CD14-positive monocyte (primary cell): Measurements from ENCODE around the gene TTLL12. TPM values are rescaled to one million over a fixed set of nuclear protein-coding genes. Genes with fewer than 3 reads are reported as not detected.

ENCODE experiments used
- DNase-seq, 3 donors: peaks; one replicate each; pipeline ENCODE4 v3.0.0-alpha.2; 2011 to 2022
- H2AFZ ChIP-seq: 2 replicates; pipeline ENCODE4 v1.6.0; 2012; ENCODE audit warnings: mild to moderate bottlenecking, low read depth, low read length, inconsistent platforms; ENCODE audit not compliant: insufficient read depth, poor library complexity, severe bottlenecking
- H3K27ac ChIP-seq, 2 donors: 1 replicate in 1 of 2; 2 replicates in 1 of 2; pipeline ENCODE4 v1.5.1; 2012 to 2013; ENCODE audit warnings: low read length in 2 of 2, control low read depth in 1 of 2, inconsistent platforms in 1 of 2, low read depth in 1 of 2, mild to moderate bottlenecking in 1 of 2
- H3K27me3 ChIP-seq, 2 donors: one replicate each; pipeline versions ENCODE4 v1.6.0 to v1.6.1; 2011 to 2013; ENCODE audit warnings: low read length in 2 of 2; ENCODE audit not compliant: control insufficient read depth in 2 of 2, insufficient read depth in 2 of 2
- H3K36me3 ChIP-seq, 2 donors: replicated peaks in 1 of 2; 1 replicate in 1 of 2; 2 replicates in 1 of 2; pipeline versions ENCODE4 v1.5.1 to v1.6.1; 2012 to 2013; ENCODE audit warnings: low read length in 2 of 2, control low read depth in 1 of 2, inconsistent platforms in 1 of 2, mild to moderate bottlenecking in 1 of 2; ENCODE audit not compliant: insufficient read depth in 2 of 2, control insufficient read depth in 1 of 2
- H3K4me1 ChIP-seq, 2 donors: 1 replicate in 1 of 2; 2 replicates in 1 of 2; pipeline versions ENCODE4 v1.5.1 to v1.6.1; 2012 to 2013; ENCODE audit warnings: low read length in 2 of 2, control low read depth in 1 of 2, inconsistent platforms in 1 of 2, mild to moderate bottlenecking in 1 of 2, moderate library complexity in 1 of 2; ENCODE audit not compliant: insufficient read depth in 2 of 2, control insufficient read depth in 1 of 2
- H3K4me2 ChIP-seq: replicated peaks from 2 replicates; pipeline ENCODE3; 2012; ENCODE audit warnings: low read length, moderate library complexity, mild to moderate bottlenecking; ENCODE audit not compliant: poor library complexity, severe bottlenecking; ENCODE audit errors: extremely low read depth
- H3K4me3 ChIP-seq, 3 experiments: fragments of 200-600 bp in 1 of 3; sonication (generic) in 1 of 3; replicated peaks in 1 of 3; 1 replicate in 2 of 3; 2 replicates in 1 of 3; pipeline ENCODE4 v1.5.1; 2011 to 2013; ENCODE audit warnings: low read length in 3 of 3, mild to moderate bottlenecking in 3 of 3, control low read depth in 2 of 3, low read depth in 2 of 3, inconsistent platforms in 1 of 3, moderate library complexity in 1 of 3
- H3K79me2 ChIP-seq: 2 replicates; pipeline ENCODE4 v1.6.0; 2012; ENCODE audit warnings: mild to moderate bottlenecking, control low read depth, inconsistent platforms, low read length, moderate library complexity; ENCODE audit not compliant: insufficient read depth
- H3K9ac ChIP-seq: 2 replicates; pipeline ENCODE4 v1.6.0; 2017; ENCODE audit warnings: low read length, mild to moderate bottlenecking; ENCODE audit not compliant: insufficient read depth, poor library complexity, severe bottlenecking
- H3K9me3 ChIP-seq, 2 donors: replicated peaks in 1 of 2; 1 replicate in 1 of 2; 2 replicates in 1 of 2; pipeline versions ENCODE4 v1.5.1 to v1.6.1; 2012 to 2013; ENCODE audit warnings: low read length in 2 of 2, control low read depth in 1 of 2; ENCODE audit not compliant: control insufficient read depth in 1 of 2, insufficient read depth in 1 of 2
- H4K20me1 ChIP-seq: 2 replicates; pipeline ENCODE4 v1.6.0; 2012; ENCODE audit warnings: mild to moderate bottlenecking, low read length, control low read depth, moderate library complexity; ENCODE audit not compliant: insufficient read depth
- H3K27ac Mint-ChIP-seq, 7 donors: one replicate each; pipeline ENCODE4 v1.8.0; 2020; ENCODE audit warnings: mild to moderate bottlenecking in 7 of 7, mixed read lengths in 7 of 7, moderate library complexity in 6 of 7, inconsistent platforms in 2 of 7
- H3K27me3 Mint-ChIP-seq, 3 donors: one replicate each; pipeline ENCODE4 v1.8.0; 2021 to 2022; ENCODE audit warnings: low read depth in 3 of 3, mild to moderate bottlenecking in 3 of 3, mixed read lengths in 3 of 3, moderate library complexity in 3 of 3, inconsistent platforms in 1 of 3
- H3K36me3 Mint-ChIP-seq, 2 donors: one replicate each; pipeline ENCODE4 v1.8.0; 2020; ENCODE audit warnings: mixed read lengths in 2 of 2, inconsistent platforms in 1 of 2, mild to moderate bottlenecking in 1 of 2
- H3K4me1 Mint-ChIP-seq: one replicate; pipeline ENCODE4 v1.8.0; 2020; ENCODE audit warnings: mild to moderate bottlenecking, mixed read lengths
- H3K4me3 Mint-ChIP-seq, 2 donors: one replicate each; pipeline ENCODE4 v1.8.0; 2020; ENCODE audit warnings: mild to moderate bottlenecking in 2 of 2, mixed read lengths in 2 of 2, moderate library complexity in 1 of 2
- H3K9me3 Mint-ChIP-seq, 7 donors: one replicate each; pipeline ENCODE4 v1.8.0; 2020 to 2022; ENCODE audit warnings: mixed read lengths in 7 of 7, mild to moderate bottlenecking in 6 of 7, moderate library complexity in 6 of 7, inconsistent platforms in 2 of 7
- WGBS: methylation state at CpG from one replicate; pipeline ENCODE4 v1.1.5; 2013; ENCODE audit warnings: missing lambda C conversion rate; ENCODE audit not compliant: insufficient coverage; 5-methylcytosine and 5-hydroxymethylcytosine counted together
- intact Hi-C, 2 donors: fragments of 100-400 bp; cut with micrococcal nuclease; formaldehyde crosslinking; loops; one replicate each; pipeline versions ENCODE4 v1.15.0 to v1.15.1; 2023
- polyA plus RNA-seq, 3 donors: library from polyadenylated mRNA; depleted of rRNA in 1 of 3; unstranded in 2 of 3; stranded (reverse) in 1 of 3; fragments of 300-500 nt in 2 of 3; fragments of >200 nt in 1 of 3; fragmentation: Illumina TruSeq in 2 of 3; gene quantifications; 1 replicate in 2 of 3; 2 replicates in 1 of 3; pipeline ENCODE4 v1.2.3, GENCODE V29; 2012 to 2021
- TF ChIP-seq, protein P1 (sequence below): fragments of 200-600 bp; IDR thresholded peaks from one replicate; pipeline ENCODE4 v1.8.0; 2022; ENCODE audit warnings: antibody characterized with exemption, mild to moderate bottlenecking

TTLL12 gene
- polyA plus RNA-seq, 3 donors, result 9.5 to 16.6 (median 16.5) TPM

DNA sequence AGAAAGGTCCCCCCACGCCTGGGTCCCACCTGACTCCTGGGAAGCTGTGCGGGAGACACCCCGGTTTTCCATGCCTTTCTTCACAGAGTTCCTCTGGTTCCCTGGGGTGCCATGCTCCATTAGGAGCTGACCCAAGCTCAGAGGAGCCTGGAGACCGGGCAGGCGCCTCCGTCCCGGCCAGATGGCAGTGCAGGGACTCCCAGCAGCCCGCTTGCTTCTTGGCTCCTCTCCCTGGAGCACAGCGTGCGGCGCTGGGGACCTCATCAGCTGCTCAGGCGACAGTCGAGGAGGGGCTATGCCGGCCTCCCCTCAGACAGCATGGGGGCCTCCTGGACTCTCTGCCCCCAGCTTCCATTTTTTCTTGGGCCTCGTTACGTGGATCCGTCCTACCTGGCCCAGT is 13.1 kb upstream of the TTLL12 start:
- Mint-ChIP-seq H3K4me3 (no peak overlapping the region), H3K36me3 (no peaks in the 10 kb centered on the region), H3K27me3 (peaks cover 0 to 11% (median 7%) of the 10 kb centered on the region in 3 donors), H3K27ac (no peak overlapping the region), H3K4me1 (no peaks in the 10 kb centered on the region), H3K9me3 (peaks cover 0 to 4% (median 0%) of the 10 kb centered on the region in 7 donors)
- no peak for DNase-seq
- TF ChIP-seq, protein P1, sequence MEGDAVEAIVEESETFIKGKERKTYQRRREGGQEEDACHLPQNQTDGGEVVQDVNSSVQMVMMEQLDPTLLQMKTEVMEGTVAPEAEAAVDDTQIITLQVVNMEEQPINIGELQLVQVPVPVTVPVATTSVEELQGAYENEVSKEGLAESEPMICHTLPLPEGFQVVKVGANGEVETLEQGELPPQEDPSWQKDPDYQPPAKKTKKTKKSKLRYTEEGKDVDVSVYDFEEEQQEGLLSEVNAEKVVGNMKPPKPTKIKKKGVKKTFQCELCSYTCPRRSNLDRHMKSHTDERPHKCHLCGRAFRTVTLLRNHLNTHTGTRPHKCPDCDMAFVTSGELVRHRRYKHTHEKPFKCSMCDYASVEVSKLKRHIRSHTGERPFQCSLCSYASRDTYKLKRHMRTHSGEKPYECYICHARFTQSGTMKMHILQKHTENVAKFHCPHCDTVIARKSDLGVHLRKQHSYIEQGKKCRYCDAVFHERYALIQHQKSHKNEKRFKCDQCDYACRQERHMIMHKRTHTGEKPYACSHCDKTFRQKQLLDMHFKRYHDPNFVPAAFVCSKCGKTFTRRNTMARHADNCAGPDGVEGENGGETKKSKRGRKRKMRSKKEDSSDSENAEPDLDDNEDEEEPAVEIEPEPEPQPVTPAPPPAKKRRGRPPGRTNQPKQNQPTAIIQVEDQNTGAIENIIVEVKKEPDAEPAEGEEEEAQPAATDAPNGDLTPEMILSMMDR, result no peak
- no peak overlapping the region for H3K4me3 ChIP-seq
- no peak overlapping the region for H3K9ac ChIP-seq
- H3K36me3 ChIP-seq, result no peaks in the 10 kb centered on the region
- no peaks in the 10 kb centered on the region for H3K9me3 ChIP-seq
- no peaks in the 10 kb centered on the region for H3K27me3 ChIP-seq
- 91% methylated on average over 17 of the region's 17 CpGs for WGBS
- H2AFZ ChIP-seq, result no peak overlapping the region
- no peaks in the 10 kb centered on the region for H3K4me1 ChIP-seq
- H3K79me2 ChIP-seq, result no peaks in the 10 kb centered on the region
- H4K20me1 ChIP-seq, result no peaks in the 10 kb centered on the region
- H3K4me2 ChIP-seq, result no peak overlapping the region
- intact Hi-C loops, result no loop called here
- H3K27ac ChIP-seq, result no peak overlapping the region

GRCh38 chr22:43199541-43199940 is 12.6 kb upstream of the TTLL12 start:
- H3K27ac Mint-ChIP-seq, result no peak overlapping the region
- Histone ChIP-seq H4K20me1 (no peaks in the 10 kb centered on the region), H3K4me2 (no peak overlapping the region), H2AFZ (no peak overlapping the region), H3K9me3 (no peaks in the 10 kb centered on the region), H3K4me1 (no peaks in the 10 kb centered on the region), H3K27ac (no peak overlapping the region), H3K4me3 (no peak overlapping the region), H3K9ac (no peak overlapping the region), H3K36me3 (no peaks in the 10 kb centered on the region), H3K79me2 (no peaks in the 10 kb centered on the region), H3K27me3 (no peaks in the 10 kb centered on the region)
- peaks cover 0 to 11% (median 7%) of the 10 kb centered on the region in 3 donors for H3K27me3 Mint-ChIP-seq
- no peaks in the 10 kb centered on the region for H3K36me3 Mint-ChIP-seq
- peaks cover 0 to 4% (median 0%) of the 10 kb centered on the region in 7 donors for H3K9me3 Mint-ChIP-seq
- H3K4me3 Mint-ChIP-seq, result no peak overlapping the region
- WGBS, result 90% methylated on average over 11 of the region's 11 CpGs
- no peaks in the 10 kb centered on the region for H3K4me1 Mint-ChIP-seq
- no peak for DNase-seq
- intact Hi-C loops, result no loop called here
- TF ChIP-seq, protein P1, result no peak
